GM12874 (cell line): ENCODE data around the gene HBS1L.

ENCODE experiments used
- TF ChIP-seq, protein P1 (sequence below): IDR thresholded peaks from 2 replicates; pipeline ENCODE4 v1.5.1; 2011; ENCODE audit warnings: low read depth, mild to moderate bottlenecking, control low read depth, low read length, moderate library complexity; ENCODE audit not compliant: insufficient read depth

The HBS1L gene

GRCh38 chr6:134997133-134997995 lies 57.3 kb downstream of the HBS1L start:
- TF ChIP-seq, protein P1, sequence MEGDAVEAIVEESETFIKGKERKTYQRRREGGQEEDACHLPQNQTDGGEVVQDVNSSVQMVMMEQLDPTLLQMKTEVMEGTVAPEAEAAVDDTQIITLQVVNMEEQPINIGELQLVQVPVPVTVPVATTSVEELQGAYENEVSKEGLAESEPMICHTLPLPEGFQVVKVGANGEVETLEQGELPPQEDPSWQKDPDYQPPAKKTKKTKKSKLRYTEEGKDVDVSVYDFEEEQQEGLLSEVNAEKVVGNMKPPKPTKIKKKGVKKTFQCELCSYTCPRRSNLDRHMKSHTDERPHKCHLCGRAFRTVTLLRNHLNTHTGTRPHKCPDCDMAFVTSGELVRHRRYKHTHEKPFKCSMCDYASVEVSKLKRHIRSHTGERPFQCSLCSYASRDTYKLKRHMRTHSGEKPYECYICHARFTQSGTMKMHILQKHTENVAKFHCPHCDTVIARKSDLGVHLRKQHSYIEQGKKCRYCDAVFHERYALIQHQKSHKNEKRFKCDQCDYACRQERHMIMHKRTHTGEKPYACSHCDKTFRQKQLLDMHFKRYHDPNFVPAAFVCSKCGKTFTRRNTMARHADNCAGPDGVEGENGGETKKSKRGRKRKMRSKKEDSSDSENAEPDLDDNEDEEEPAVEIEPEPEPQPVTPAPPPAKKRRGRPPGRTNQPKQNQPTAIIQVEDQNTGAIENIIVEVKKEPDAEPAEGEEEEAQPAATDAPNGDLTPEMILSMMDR: no peak

DNA sequence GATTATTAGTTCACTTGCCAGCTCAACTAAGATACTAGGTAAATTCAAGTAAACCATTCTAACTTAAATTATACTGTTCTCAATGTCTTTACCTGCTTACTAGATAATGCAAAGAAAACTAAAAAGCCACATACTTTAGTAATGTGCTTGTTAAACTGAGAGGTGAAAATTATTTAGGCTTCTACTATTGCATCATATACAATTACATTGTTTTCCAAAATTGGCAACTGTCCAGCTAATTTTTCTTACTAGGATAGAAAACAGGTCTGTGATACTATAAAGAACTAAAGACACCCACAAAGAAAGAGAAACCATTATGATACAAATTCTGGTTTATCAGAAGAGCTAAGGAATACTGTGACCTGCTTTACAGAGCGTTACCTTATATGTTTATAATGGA lies 59.1 kb downstream of the HBS1L start:
- TF ChIP-seq, protein P1: no peak

DNA sequence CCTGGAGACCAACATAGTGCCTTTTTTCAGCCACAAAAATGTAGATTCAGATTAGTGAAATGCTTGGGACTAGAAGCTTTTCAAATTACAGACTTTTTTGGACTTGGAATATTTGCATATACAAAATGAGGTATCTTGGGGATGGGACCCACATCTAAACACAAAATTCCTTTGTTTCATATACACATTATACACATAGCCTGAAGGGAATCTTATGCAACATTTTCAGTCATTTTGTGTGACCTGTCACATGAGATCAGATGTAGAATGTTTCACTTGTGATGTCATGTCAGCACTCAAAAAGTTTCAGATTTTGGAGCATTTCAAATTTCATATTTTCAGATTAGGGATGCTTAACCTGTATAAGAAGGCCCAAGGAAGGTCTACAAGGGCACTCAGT lies 60.2 kb downstream of the HBS1L start:
- TF ChIP-seq, protein P1: no peak

- TF ChIP-seq, protein P1: no peak
Observed at GRCh38 chr6:134992155-134992554, 62.5 kb downstream of the HBS1L start.

DNA sequence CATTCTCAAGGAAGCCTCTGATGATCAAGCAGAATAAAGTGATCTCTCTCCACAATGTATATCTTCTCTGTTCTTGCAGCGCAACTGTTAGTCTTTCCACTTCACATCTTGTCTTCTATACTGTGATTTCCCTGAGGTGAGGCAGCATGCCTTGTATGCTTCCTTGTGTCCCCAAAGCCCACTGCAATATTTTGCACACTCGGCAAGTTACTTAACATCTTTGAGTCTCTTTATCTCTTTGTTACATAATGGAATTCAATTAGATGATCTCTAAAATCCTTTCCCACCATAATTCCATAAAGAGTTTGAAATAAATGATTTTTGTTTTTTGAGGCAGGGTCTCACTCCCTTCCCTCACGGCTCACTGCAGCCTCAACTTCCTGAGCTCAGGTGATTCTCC lies 64.4 kb downstream of the HBS1L start:
- TF ChIP-seq, protein P1: no peak

DNA sequence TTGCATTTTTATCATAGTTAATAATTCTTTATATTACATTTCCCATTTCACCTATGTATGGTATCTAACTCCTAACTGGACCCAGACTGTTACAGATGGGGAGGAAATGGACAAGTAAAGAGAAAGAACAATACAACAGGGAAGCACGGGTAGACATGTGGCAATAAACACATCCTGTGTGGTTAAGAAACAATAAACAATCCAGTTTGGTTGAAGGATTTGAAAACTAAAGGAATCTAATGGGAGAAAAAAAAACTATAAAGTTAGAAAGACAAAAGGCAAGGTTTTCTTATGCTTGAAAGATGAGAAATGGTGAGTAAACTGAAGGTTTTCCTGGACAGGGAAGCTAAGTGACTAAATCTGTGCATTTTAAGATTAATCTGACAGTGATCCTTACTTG lies 69.8 kb downstream of the HBS1L start:
- TF ChIP-seq, protein P1: no peak

GRCh38 chr6:134983823-134984222 lies 70.8 kb downstream of the HBS1L start:
- TF ChIP-seq, protein P1: no peak
